WERI-Rb-1 (cell line): Measurements from ENCODE around the gene ABR.
A peak's percentile ranks its signal among the peaks of the same experiment; 100 is the strongest.

ENCODE experiments used
- DNase-seq: peaks from one replicate; pipeline ENCODE4 v3.0.0-alpha.2; 2020
- H3K27ac ChIP-seq: fragments of 250-450 bp; sonication (Bioruptor Pico); 2 replicates; pipeline ENCODE4 v1.5.1; 2020; ENCODE audit warnings: mild to moderate bottlenecking, moderate library complexity
- H3K27me3 ChIP-seq: fragments of 250-450 bp; sonication (Bioruptor Pico); 2 replicates; pipeline ENCODE4 v1.5.1; 2021; ENCODE audit warnings: mild to moderate bottlenecking, low read depth, moderate library complexity; ENCODE audit not compliant: insufficient read depth, severe bottlenecking
- H3K36me3 ChIP-seq: fragments of 250-450 bp; sonication (Bioruptor Pico); 2 replicates; pipeline ENCODE4 v1.5.1; 2020; ENCODE audit warnings: mild to moderate bottlenecking, moderate library complexity
- H3K4me3 ChIP-seq: 2 replicates; pipeline ENCODE4 v1.5.1; 2011; ENCODE audit warnings: low read depth, mild to moderate bottlenecking, control low read depth, low read length
- H3K9me3 ChIP-seq: fragments of 250-450 bp; sonication (Bioruptor Pico); 2 replicates; pipeline ENCODE4 v1.5.1; 2021; ENCODE audit warnings: mild to moderate bottlenecking, moderate library complexity; ENCODE audit not compliant: severe bottlenecking
- CTCF ChIP-seq: IDR thresholded peaks from 2 replicates; pipeline ENCODE4 v1.5.1; 2011; ENCODE audit warnings: low read depth, mild to moderate bottlenecking, control low read depth, inconsistent platforms, low read length

ABR gene

GRCh38 chr17:1041746-1042145 lies 138.0 kb downstream of the ABR start:
- Histone ChIP-seq H3K4me3 (no peak overlapping the region), H3K9me3 (no peaks in the 10 kb centered on the region), H3K27me3 (no peaks in the 10 kb centered on the region), H3K36me3 (peaks cover 24% of the 10 kb centered on the region), H3K27ac (no peak overlapping the region)
- no peak for DNase-seq
- no peak for TF ChIP-seq CTCF

GRCh38 chr17:1040216-1040600 lies 139.6 kb downstream of the ABR start:
- H3K27ac ChIP-seq: no peak overlapping the region; the same call in 1 of the 2 replicates
- no peak for DNase-seq
- H3K4me3 ChIP-seq: no peak overlapping the region
- H3K36me3 ChIP-seq: peaks cover 19% of the 10 kb centered on the region
- H3K9me3 ChIP-seq: no peaks in the 10 kb centered on the region
- no peak for TF ChIP-seq CTCF
- no peaks in the 10 kb centered on the region for H3K27me3 ChIP-seq

GRCh38 chr17:1039511-1040215 lies 140.1 kb downstream of the ABR start:
- Histone ChIP-seq H3K27me3 (no peaks in the 10 kb centered on the region), H3K4me3 (no peak overlapping the region), H3K27ac (peak overlapping the region; percentile 93), H3K36me3 (peaks cover 16% of the 10 kb centered on the region), H3K9me3 (no peaks in the 10 kb centered on the region)
- DNase-seq: peak; percentile 39
- TF ChIP-seq CTCF: no peak

GRCh38 chr17:1039123-1039507 lies 140.7 kb downstream of the ABR start:
- no peak for TF ChIP-seq CTCF
- Histone ChIP-seq H3K27ac (peak overlapping the region; percentile 93), H3K9me3 (no peaks in the 10 kb centered on the region), H3K4me3 (no peak overlapping the region), H3K36me3 (peaks cover 18% of the 10 kb centered on the region), H3K27me3 (no peaks in the 10 kb centered on the region)
- DNase-seq: no peak

- H3K36me3 ChIP-seq: peaks cover 18% of the 10 kb centered on the region
- DNase-seq: peak; percentile 30
- H3K27ac ChIP-seq: peak overlapping the region; percentile 93
- H3K9me3 ChIP-seq: no peaks in the 10 kb centered on the region
- no peak for TF ChIP-seq CTCF
- H3K27me3 ChIP-seq: no peaks in the 10 kb centered on the region
- no peak overlapping the region for H3K4me3 ChIP-seq
These were observed 141.2 kb downstream of the ABR start for GRCh38 chr17:1038459-1039122.
